ENCODE results near the gene RPS2. TPM values are rescaled to one million over a fixed set of nuclear protein-coding genes. Genes with fewer than 3 reads are reported as not detected.

Gene RPS2
- total RNA-seq, 1 experiment from 2014 or later: 6,554 TPM

- no peak for DNase-seq (ENCODE audit: extremely low read depth, low read depth)
Observed at GRCh38 chr16:1982991-1983543, 18.4 kb upstream of the RPS2 start.

GRCh38 chr16:1982013-1982433, 17.4 kb upstream of the RPS2 start:
- no peak for DNase-seq (ENCODE audit: extremely low read depth, low read depth)

- DNase-seq (ENCODE audit: extremely low read depth, low read depth): no peak
Observed at GRCh38 chr16:1981398-1981836, 16.8 kb upstream of the RPS2 start, which contains the start of gene NOXO1. TSS of gene NOXO1 (minus strand) at chr16:1981469. CDS start at chr16:1981179, 290 bp downstream.

GRCh38 chr16:1980770-1981087, 16.1 kb upstream of the RPS2 start:
- DNase-seq (ENCODE audit: extremely low read depth, low read depth): no peak

- DNase-seq (ENCODE audit: extremely low read depth, low read depth): no peak
Observed at GRCh38 chr16:1980030-1980769, 15.6 kb upstream of the RPS2 start.

- DNase-seq (ENCODE audit: extremely low read depth, low read depth): no peak
Observed at GRCh38 chr16:1979271-1980029, 14.8 kb upstream of the RPS2 start.

- DNase-seq (ENCODE audit: extremely low read depth, low read depth): no peak
Observed at GRCh38 chr16:1978476-1979120, 14.0 kb upstream of the RPS2 start.

- no peak for DNase-seq (ENCODE audit: extremely low read depth, low read depth)
Observed at GRCh38 chr16:1977875-1978268, 13.2 kb upstream of the RPS2 start.

GRCh38 chr16:1976951-1977874, 12.6 kb upstream of the RPS2 start:
- DNase-seq (ENCODE audit: extremely low read depth, low read depth): no peak

GRCh38 chr16:1976216-1976520, 11.5 kb upstream of the RPS2 start:
- DNase-seq (ENCODE audit: extremely low read depth, low read depth): no peak

- DNase-seq (ENCODE audit: extremely low read depth, low read depth): no peak
Observed at GRCh38 chr16:1975432-1976215, 11.0 kb upstream of the RPS2 start.

GRCh38 chr16:1974157-1975070, 9.8 kb upstream of the RPS2 start:
- DNase-seq (ENCODE audit: extremely low read depth, low read depth): no peak

GRCh38 chr16:1973461-1974156, 9.0 kb upstream of the RPS2 start:
- DNase-seq (ENCODE audit: extremely low read depth, low read depth): no peak

- DNase-seq (ENCODE audit: extremely low read depth, low read depth): no peak
Observed at GRCh38 chr16:1972490-1972877, 7.9 kb upstream of the RPS2 start.

GRCh38 chr16:1971796-1972489, 7.3 kb upstream of the RPS2 start, which contains the start of gene TBL3:
TSS of gene TBL3 (plus strand) at chr16:1972053. CDS start at chr16:1972165, 112 bp downstream.
- peak; percentile 87 for DNase-seq (ENCODE audit: extremely low read depth, low read depth)

- no peak for DNase-seq (ENCODE audit: extremely low read depth, low read depth)
Observed at GRCh38 chr16:1968146-1968953, 3.7 kb upstream of the RPS2 start.

All from NCI-H460 (cell line).